ENCODE data around the gene CCDC121. TPM values are rescaled to one million over a fixed set of nuclear protein-coding genes. Genes with fewer than 3 reads are reported as not detected.
A peak's percentile ranks its signal among the peaks of the same experiment; 100 is the strongest.
"Not testable (repeated sequence)": the region's sequence is repeated elsewhere in the genome, so short reads cannot be mapped to it uniquely, and the experiment has no call there.

The CCDC121 gene
- total RNA-seq, 1 donor = 1.1 TPM

- Histone ChIP-seq H3K36me3 (ENCODE audit: insufficient read depth, low read length) (peaks cover 67% of the 10 kb centered on the region), H2AFZ (ENCODE audit: low read length) (no peak overlapping the region), H4K20me1 (ENCODE audit: insufficient read depth, low read length) (no peaks in the 10 kb centered on the region), H3K9me3 (ENCODE audit: low read depth, low read length) (no peaks in the 10 kb centered on the region), H3K79me2 (ENCODE audit: insufficient read depth, low read length) (peaks cover 3% of the 10 kb centered on the region), H3K27ac (ENCODE audit: low read depth, low read length) (no peak overlapping the region), H3K4me2 (ENCODE audit: insufficient read depth, low read length) (no peak overlapping the region), H3K4me3 (ENCODE audit: insufficient read depth, low read length) (no peak overlapping the region), H3K4me1 (ENCODE audit: insufficient read depth, low read length) (peaks cover 18% of the 10 kb centered on the region), H3K27me3 (ENCODE audit: insufficient read depth, low read length) (no peaks in the 10 kb centered on the region)
- no peak for DNase-seq (ENCODE audit: insufficient read length, low spot score, missing footprints)
- TF ChIP-seq, protein P1, sequence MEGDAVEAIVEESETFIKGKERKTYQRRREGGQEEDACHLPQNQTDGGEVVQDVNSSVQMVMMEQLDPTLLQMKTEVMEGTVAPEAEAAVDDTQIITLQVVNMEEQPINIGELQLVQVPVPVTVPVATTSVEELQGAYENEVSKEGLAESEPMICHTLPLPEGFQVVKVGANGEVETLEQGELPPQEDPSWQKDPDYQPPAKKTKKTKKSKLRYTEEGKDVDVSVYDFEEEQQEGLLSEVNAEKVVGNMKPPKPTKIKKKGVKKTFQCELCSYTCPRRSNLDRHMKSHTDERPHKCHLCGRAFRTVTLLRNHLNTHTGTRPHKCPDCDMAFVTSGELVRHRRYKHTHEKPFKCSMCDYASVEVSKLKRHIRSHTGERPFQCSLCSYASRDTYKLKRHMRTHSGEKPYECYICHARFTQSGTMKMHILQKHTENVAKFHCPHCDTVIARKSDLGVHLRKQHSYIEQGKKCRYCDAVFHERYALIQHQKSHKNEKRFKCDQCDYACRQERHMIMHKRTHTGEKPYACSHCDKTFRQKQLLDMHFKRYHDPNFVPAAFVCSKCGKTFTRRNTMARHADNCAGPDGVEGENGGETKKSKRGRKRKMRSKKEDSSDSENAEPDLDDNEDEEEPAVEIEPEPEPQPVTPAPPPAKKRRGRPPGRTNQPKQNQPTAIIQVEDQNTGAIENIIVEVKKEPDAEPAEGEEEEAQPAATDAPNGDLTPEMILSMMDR (IDR thresholded peaks at IDR 0.05; ENCODE audit: extremely low read depth, low read depth, low read length) = no peak
Measured at GRCh38 chr2:27636766-27637165, 8.0 kb upstream of the CCDC121 start.

- Histone ChIP-seq H3K9me3 (ENCODE audit: low read depth, low read length) (no peaks in the 10 kb centered on the region), H3K4me2 (ENCODE audit: insufficient read depth, low read length) (no peak overlapping the region), H3K27ac (ENCODE audit: low read depth, low read length) (no peak overlapping the region), H2AFZ (ENCODE audit: low read length) (no peak overlapping the region), H3K27me3 (ENCODE audit: insufficient read depth, low read length) (no peaks in the 10 kb centered on the region), H3K36me3 (ENCODE audit: insufficient read depth, low read length) (peaks cover 54% of the 10 kb centered on the region), H4K20me1 (ENCODE audit: insufficient read depth, low read length) (no peaks in the 10 kb centered on the region), H3K4me1 (ENCODE audit: insufficient read depth, low read length) (peaks cover 23% of the 10 kb centered on the region), H3K79me2 (ENCODE audit: insufficient read depth, low read length) (peaks cover 23% of the 10 kb centered on the region), H3K4me3 (ENCODE audit: insufficient read depth, low read length) (no peak overlapping the region)
- TF ChIP-seq, protein P1 (IDR thresholded peaks at IDR 0.05; ENCODE audit: extremely low read depth, low read depth, low read length) = no peak
- DNase-seq (ENCODE audit: insufficient read length, low spot score, missing footprints) = no peak
Measured at GRCh38 chr2:27634291-27634690, 5.5 kb upstream of the CCDC121 start.

- not testable (repeated sequence) for DNase-seq (ENCODE audit: insufficient read length, low spot score, missing footprints); H3K27ac ChIP-seq (ENCODE audit: low read depth, low read length); H3K9me3 ChIP-seq (ENCODE audit: low read depth, low read length); H3K4me3 ChIP-seq (ENCODE audit: insufficient read depth, low read length); H3K27me3 ChIP-seq (ENCODE audit: insufficient read depth, low read length); H2AFZ ChIP-seq (ENCODE audit: low read length); H4K20me1 ChIP-seq (ENCODE audit: insufficient read depth, low read length)
- peaks cover 18% of the 10 kb centered on the region for H3K4me1 ChIP-seq (ENCODE audit: insufficient read depth, low read length)
- H3K4me2 ChIP-seq (ENCODE audit: insufficient read depth, low read length) = peak overlapping the region; percentile 92
- H3K36me3 ChIP-seq (ENCODE audit: insufficient read depth, low read length) = peaks cover 40% of the 10 kb centered on the region
- H3K79me2 ChIP-seq (ENCODE audit: insufficient read depth, low read length) = peaks cover 30% of the 10 kb centered on the region
Measured at GRCh38 chr2:27630257-27630656, 1.4 kb upstream of the CCDC121 start.

DNA sequence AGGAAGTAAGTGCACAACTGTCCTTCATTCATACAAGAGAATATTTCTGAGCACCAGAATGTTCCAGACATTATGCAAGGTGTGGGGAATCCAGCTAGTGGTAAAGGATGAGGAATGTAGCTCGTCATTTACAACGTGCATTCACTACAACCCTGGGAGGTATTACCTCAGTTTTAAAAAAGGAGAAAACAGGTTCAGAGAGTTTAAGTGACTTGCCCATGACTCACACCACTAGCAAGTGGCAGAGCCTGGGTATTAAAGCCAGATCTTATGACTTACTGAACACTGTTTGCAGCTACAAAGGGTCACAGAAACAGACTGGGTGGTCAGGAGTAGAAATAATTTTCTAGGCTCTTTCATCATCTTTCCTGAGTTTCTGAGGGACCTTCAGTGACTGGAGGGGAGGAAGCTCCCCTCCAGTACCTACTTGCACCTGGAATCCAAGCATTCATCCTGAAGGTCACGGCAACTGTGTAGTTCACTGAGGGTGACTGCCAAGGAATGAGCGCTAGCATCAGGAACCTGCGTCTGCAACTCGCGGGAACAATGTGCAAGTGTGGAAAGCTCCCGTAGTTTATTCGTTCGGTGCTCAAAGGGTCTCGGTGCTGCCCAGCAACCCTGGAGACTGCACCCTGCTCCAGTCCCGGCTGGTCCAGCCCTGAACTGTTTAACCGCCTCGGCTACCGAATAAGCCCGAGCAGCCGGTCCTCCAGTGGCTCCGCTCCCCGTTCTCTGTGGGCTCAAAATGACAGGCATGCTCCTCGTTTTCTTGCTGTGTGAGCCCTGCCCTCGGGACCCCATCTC is 647 bp downstream of the CCDC121 start:
- H3K9me3 ChIP-seq (ENCODE audit: low read depth, low read length) = no peaks in the 10 kb centered on the region
- peaks cover 25% of the 10 kb centered on the region for H3K36me3 ChIP-seq (ENCODE audit: insufficient read depth, low read length)
- H2AFZ ChIP-seq (ENCODE audit: low read length) = peak overlapping the region; percentile 83
- peak; percentile 47 for DNase-seq (ENCODE audit: insufficient read length, low spot score, missing footprints)
- H3K4me1 ChIP-seq (ENCODE audit: insufficient read depth, low read length) = peaks cover 26% of the 10 kb centered on the region
- TF ChIP-seq, protein P1 (IDR thresholded peaks at IDR 0.05; ENCODE audit: extremely low read depth, low read depth, low read length) = no peak
- H3K4me2 ChIP-seq (ENCODE audit: insufficient read depth, low read length) = peak overlapping the region; percentile 92
- no peaks in the 10 kb centered on the region for H3K27me3 ChIP-seq (ENCODE audit: insufficient read depth, low read length)
- no peaks in the 10 kb centered on the region for H4K20me1 ChIP-seq (ENCODE audit: insufficient read depth, low read length)
- peaks cover 30% of the 10 kb centered on the region for H3K79me2 ChIP-seq (ENCODE audit: insufficient read depth, low read length)
- H3K4me3 ChIP-seq (ENCODE audit: insufficient read depth, low read length) = peak overlapping the region; percentile 84
- peak overlapping the region; percentile 89 for H3K27ac ChIP-seq (ENCODE audit: low read depth, low read length)

DNA sequence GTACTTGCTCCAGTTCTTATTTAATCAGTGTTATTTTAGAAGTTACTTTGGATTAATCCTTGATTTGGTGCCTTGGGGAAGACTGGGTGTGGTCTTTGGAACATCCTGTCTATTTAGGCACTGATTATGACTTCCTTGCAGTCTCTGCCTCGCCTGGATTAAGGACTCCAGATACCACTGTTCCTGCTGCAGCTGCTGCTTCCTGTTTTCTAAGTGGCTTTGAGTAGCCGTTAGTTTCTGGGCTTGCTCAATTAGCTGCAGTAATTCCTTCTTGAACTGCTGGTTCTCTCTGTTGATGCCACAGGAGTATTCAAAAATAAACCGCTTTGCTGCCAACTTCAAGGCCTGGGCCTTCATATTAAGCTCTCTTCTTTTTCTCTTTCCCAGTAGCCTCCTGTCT is 1.9 kb downstream of the CCDC121 start:
- H3K9me3 ChIP-seq (ENCODE audit: low read depth, low read length); H2AFZ ChIP-seq (ENCODE audit: low read length); H3K4me2 ChIP-seq (ENCODE audit: insufficient read depth, low read length); DNase-seq (ENCODE audit: insufficient read length, low spot score, missing footprints); H4K20me1 ChIP-seq (ENCODE audit: insufficient read depth, low read length); H3K4me3 ChIP-seq (ENCODE audit: insufficient read depth, low read length); H3K27me3 ChIP-seq (ENCODE audit: insufficient read depth, low read length): not testable (repeated sequence)
- Histone ChIP-seq H3K27ac (ENCODE audit: low read depth, low read length) (peak overlapping the region; percentile 89), H3K79me2 (ENCODE audit: insufficient read depth, low read length) (peaks cover 28% of the 10 kb centered on the region), H3K36me3 (ENCODE audit: insufficient read depth, low read length) (peaks cover 13% of the 10 kb centered on the region), H3K4me1 (ENCODE audit: insufficient read depth, low read length) (peaks cover 38% of the 10 kb centered on the region)

DNA sequence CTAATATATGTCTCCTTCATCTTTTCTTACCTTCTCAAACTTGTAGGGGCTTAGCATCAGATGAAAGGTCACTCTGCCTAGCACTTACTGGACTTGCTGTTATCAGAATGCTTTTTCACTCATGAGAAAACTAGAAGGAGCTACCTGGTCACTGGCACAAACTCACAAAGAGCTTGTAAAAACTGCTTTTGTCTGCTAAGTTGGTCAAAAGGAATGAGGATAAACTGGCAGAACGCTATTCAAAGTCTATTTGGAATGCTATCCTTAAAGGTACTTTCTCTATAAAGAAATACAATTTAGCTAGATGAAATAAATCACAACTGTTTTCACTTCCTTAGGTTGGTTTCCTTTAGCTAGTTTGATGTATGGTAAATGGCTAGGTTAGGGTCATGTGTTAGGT is 2.5 kb downstream of the CCDC121 start:
- not testable (repeated sequence) for H3K4me2 ChIP-seq (ENCODE audit: insufficient read depth, low read length); H3K27me3 ChIP-seq (ENCODE audit: insufficient read depth, low read length); DNase-seq (ENCODE audit: insufficient read length, low spot score, missing footprints); H3K36me3 ChIP-seq (ENCODE audit: insufficient read depth, low read length); H4K20me1 ChIP-seq (ENCODE audit: insufficient read depth, low read length); H3K4me3 ChIP-seq (ENCODE audit: insufficient read depth, low read length); H3K9me3 ChIP-seq (ENCODE audit: low read depth, low read length); H2AFZ ChIP-seq (ENCODE audit: low read length)
- Histone ChIP-seq H3K27ac (ENCODE audit: low read depth, low read length) (peak overlapping the region; percentile 89), H3K4me1 (ENCODE audit: insufficient read depth, low read length) (peaks cover 39% of the 10 kb centered on the region), H3K79me2 (ENCODE audit: insufficient read depth, low read length) (peaks cover 23% of the 10 kb centered on the region)

Measured in osteoblast (primary cell).